T-helper 1 cell treated with Interleukin-12 subunit alpha and Interleukin-12 subunit beta and Interleukin-4 antibody, amounts not matched to agents 30 ng/mL and 1 ng/mL, for 36 hours (primary cell): Measurements from ENCODE around the gene GRIK5. TPM values are rescaled to one million over a fixed set of nuclear protein-coding genes. Genes with fewer than 3 reads are reported as not detected.

Experiments used
- intact Hi-C: fragments of 100-400 bp; cut with micrococcal nuclease; formaldehyde crosslinking; loops from one replicate; pipeline ENCODE4 v1.15.1; 2024
- total RNA-seq: library from RNA; stranded (reverse); gene quantifications from 2 replicates; pipeline ENCODE4 v1.2.3, GENCODE V29; 2022

Gene GRIK5
- total RNA-seq, 1 donor from 2014 or later, result 4.6 TPM

- intact Hi-C loops, result loop anchor here (1.0 to 5.0 kb wide), 13 partner anchors 8 to 427 kb away; partner anchors contain the start of genes ATP1A3 and ERF
These were observed 110.7 kb downstream of the GRIK5 start, which contains the start of gene RABAC1 for GRCh38 chr19:41959056-41960053. TSS of gene RABAC1 (minus strand) at chr19:41959321. CDS start at chr19:41959292, 29 bp downstream.

- intact Hi-C loops, result loop anchor here (1.0 to 5.0 kb wide), 14 partner anchors 7 to 426 kb away; partner anchors contain the start of genes ATP1A3 and ERF
These were observed 111.5 kb downstream of the GRIK5 start for GRCh38 chr19:41958367-41959055.

DNA sequence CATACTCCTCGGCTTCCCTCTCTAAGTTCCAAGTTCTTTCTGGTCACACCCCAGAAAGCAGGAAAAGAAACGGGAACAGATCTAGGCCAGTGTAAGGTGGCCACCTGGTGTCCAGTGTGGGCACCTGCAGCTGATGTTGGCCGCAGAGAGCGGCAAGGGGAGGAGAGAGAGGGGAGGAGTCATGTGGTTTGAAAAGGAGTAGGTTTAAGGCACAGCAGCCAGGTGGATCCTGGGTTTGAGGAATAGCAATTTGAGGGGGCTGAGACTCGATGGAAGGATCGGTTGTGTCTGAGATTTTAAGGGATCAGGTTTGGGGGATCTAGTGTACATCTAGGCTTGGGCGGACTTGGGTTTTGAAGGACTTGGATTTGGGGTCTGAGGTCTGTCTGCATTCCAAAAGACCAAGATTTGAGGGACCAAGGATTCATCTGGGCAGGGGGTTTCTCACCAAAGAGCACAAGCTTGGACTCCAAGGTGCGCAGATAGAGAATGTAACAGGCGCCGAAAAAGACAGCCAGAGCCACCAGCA lies 112.1 kb downstream of the GRIK5 start:
- intact Hi-C loops, result loop anchor here (1.0 to 5.0 kb wide), 6 partner anchors 71 to 426 kb away; partner anchors contain the start of gene ERF

DNA sequence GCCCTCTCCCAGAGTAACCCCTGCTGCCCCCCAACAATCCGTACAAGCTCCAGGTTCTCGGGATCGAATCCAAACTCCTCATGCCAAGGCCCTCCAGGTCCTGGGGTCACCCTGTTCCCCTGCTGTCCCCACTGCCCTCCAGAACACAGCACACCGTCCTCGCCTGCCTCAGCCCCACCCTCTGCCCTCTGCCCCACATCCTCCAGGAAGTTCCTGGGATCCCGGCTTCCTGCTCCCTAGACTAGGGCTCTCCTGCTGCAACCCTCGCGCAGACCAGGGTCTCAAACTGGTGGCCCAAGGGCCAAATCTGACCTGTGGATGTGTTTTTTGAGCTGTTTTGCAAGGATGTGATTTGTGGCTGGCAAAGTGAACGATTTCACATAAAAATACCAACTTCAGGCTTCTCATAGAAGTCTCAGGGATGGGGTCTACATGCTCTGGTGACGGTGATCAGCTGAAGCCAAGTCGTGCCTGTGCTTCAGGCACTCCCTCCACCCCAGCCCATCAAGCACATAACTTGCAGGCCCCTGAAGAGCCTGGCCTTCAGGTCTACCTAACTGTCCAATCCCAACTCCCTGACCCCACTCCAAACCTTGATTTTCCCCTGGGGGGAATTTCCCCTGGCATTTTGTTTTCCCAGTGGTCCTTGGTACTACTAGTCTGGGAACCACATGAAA lies 112.7 kb downstream of the GRIK5 start:
- intact Hi-C loops, result loop anchor here (5.0 kb wide), 2 partner anchors 165 to 425 kb away; no protein-coding TSS in a partner anchor

DNA sequence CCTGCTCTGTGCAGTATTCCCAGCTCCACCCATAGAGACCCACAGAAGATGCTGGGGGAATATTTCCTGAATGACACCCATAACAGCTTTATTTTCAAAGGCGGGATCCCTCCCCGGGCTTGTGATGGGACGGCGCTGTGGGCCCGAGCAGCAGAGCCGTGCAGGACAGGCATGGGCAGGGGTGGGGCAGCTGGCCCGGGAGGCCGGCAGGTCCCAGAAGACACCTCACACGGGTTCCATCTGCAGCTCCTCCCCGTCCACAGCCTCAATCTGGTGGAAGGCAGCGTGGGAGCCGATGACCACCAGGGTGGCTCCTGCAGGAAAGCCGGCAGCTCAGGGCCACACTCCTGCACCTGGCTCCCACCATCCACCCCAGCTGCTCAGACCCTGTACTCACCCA lies 113.4 kb downstream of the GRIK5 start:
- intact Hi-C loops, result loop anchor here (5.0 kb wide), 2 partner anchors 164 to 424 kb away; no protein-coding TSS in a partner anchor

- intact Hi-C loops, result loop anchor here (5.0 kb wide), 2 partner anchors 163 to 423 kb away; no protein-coding TSS in a partner anchor
These were observed 114.5 kb downstream of the GRIK5 start for GRCh38 chr19:41955521-41955920.

DNA sequence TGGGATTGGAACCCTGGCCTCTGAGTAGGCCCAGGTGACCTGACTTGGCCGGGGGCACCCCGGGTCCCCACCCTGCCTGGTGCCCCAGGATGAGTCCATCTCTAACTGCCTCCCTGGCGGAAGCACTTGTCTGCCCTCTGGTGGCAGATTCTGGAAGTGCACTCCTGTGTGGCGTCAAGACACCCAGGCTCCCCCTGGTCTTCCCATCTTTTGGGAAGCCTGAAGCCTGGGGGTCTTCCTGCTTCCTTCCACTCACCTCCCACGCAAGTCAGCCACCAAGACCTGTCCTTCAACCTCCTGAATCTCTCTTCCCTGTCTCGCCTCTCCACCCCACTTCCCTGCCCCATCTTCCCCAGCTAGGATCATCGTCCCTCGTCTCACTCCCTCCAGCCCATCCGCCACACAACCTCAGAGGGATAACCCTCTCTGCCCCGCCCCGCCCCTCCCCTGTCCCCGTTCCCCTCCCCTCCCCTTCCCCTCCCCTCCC lies 118.3 kb downstream of the GRIK5 start:
- intact Hi-C loops, result loop anchor here (1.0 kb wide), 6 partner anchors 8 to 92 kb away; partner anchors contain the start of gene RABAC1

Other genes starting within 250 kb of the GRIK5 start
- gene LYPD4, start 225.5 kb downstream of the GRIK5 start, total RNA-seq, result not detected in 2 replicates
- not detected in 2 replicates for gene DMRTC2, start 225.2 kb downstream of the GRIK5 start, total RNA-seq
- gene RPS19, start 210.0 kb downstream of the GRIK5 start, total RNA-seq, result 3,144 and 3,263 TPM in 2 replicates
- gene CD79A, start 192.9 kb downstream of the GRIK5 start, total RNA-seq, result 2.7 and 3.3 TPM in 2 replicates
- gene ARHGEF1, start 187.0 kb downstream of the GRIK5 start, total RNA-seq, result 638 and 664 TPM in 2 replicates
- 1.9 and 2.1 TPM in 2 replicates for gene ERFL, start 141.8 kb downstream of the GRIK5 start, total RNA-seq
- 81.7 and 90.6 TPM in 2 replicates for gene RABAC1, start 110.9 kb downstream of the GRIK5 start, total RNA-seq
- 0.95 and 0.98 TPM in 2 replicates for gene ATP1A3, start 76.0 kb downstream of the GRIK5 start, total RNA-seq
- gene ZNF574, start 6.0 kb upstream of the GRIK5 start, total RNA-seq, result 15.2 and 15.9 TPM in 2 replicates
- gene POU2F2, start 62.2 kb upstream of the GRIK5 start, total RNA-seq, result 42.8 and 46.2 TPM in 2 replicates
- gene DEDD2, start 147.5 kb upstream of the GRIK5 start, total RNA-seq, result 47.7 and 48.8 TPM in 2 replicates
- gene ZNF526, start 150.1 kb upstream of the GRIK5 start, total RNA-seq, result 20.1 and 20.4 TPM in 2 replicates
- 56.9 and 60.7 TPM in 2 replicates for gene GSK3A, start 172.4 kb upstream of the GRIK5 start, total RNA-seq
- 41.8 and 51.2 TPM in 2 replicates for gene ERF, start 184.9 kb upstream of the GRIK5 start, total RNA-seq
- 98.8 and 99.3 TPM in 2 replicates for gene CIC, start 199.0 kb upstream of the GRIK5 start, total RNA-seq
- 0.51 and 0.76 TPM in 2 replicates for gene PRR19, start 231.9 kb upstream of the GRIK5 start, total RNA-seq
- 35.5 and 36.8 TPM in 2 replicates for gene PAFAH1B3, start 232.4 kb upstream of the GRIK5 start, total RNA-seq
- gene TMEM145, start 243.1 kb upstream of the GRIK5 start, total RNA-seq, result 0.12 TPM in 1 of 2 replicates, not detected in the other